HTR-8/SVneo (cell line): ENCODE results near the gene OSCAR.

ENCODE experiments used
- DNase-seq: peaks from one replicate; pipeline ENCODE4 v3.0.0; 2011; ENCODE audit warnings: low spot score, mixed read lengths; ENCODE audit not compliant: insufficient read length
- FAIRE-seq: peaks from 2 replicates; lab custom pipeline; 2011; peaks lifted over from hg19 to GRCh38; lab: Jason Lieb, UNC

Gene OSCAR

GRCh38 chr19:54100561-54100960 is at the start of gene OSCAR:
OSCAR (minus strand) TSS chr19:54100803; CDS start chr19:54100792, 11 bp downstream.
- no peak for DNase-seq
- FAIRE-seq = no peak

GRCh38 chr19:54149021-54149812 is 48.6 kb upstream of the OSCAR start:
- FAIRE-seq (no peak), DNase-seq (no peak)

GRCh38 chr19:54148158-54148557 is 47.6 kb upstream of the OSCAR start:
- FAIRE-seq (no peak), DNase-seq (no peak)

- no peak for DNase-seq
- no peak for FAIRE-seq
These were observed 47.1 kb upstream of the OSCAR start for GRCh38 chr19:54147676-54148075.

GRCh38 chr19:54145541-54146158 is 45.0 kb upstream of the OSCAR start:
- DNase-seq (no peak), FAIRE-seq (no peak)

- DNase-seq = no peak
These were observed 41.7 kb upstream of the OSCAR start for GRCh38 chr19:54142166-54142780.

GRCh38 chr19:54141356-54141755 is 40.8 kb upstream of the OSCAR start:
- FAIRE-seq (no peak), DNase-seq (no peak)

More at GRCh38 chr19:54142166-54142780, 41.7 kb upstream of the OSCAR start:
- FAIRE-seq = no peak

GRCh38 chr19:54138489-54139256 is 38.1 kb upstream of the OSCAR start:
- FAIRE-seq (no peak), DNase-seq (no peak)

GRCh38 chr19:54137699-54138488 is 37.3 kb upstream of the OSCAR start, which contains the start of gene CNOT3:
CNOT3 (plus strand) TSS chr19:54137762; CDS start chr19:54142979, 5,217 bp downstream.
- DNase-seq (no peak), FAIRE-seq (no peak)

GRCh38 chr19:54136864-54137698 is 36.5 kb upstream of the OSCAR start:
- FAIRE-seq (peak; percentile 95), DNase-seq (peak; percentile 99)

GRCh38 chr19:54136086-54136863 is 35.7 kb upstream of the OSCAR start:
- FAIRE-seq (no peak), DNase-seq (peak; percentile 41)

- no peak for FAIRE-seq
- DNase-seq = no peak
These were observed 33.5 kb upstream of the OSCAR start for GRCh38 chr19:54133957-54134590.

GRCh38 chr19:54133312-54133956 is 32.8 kb upstream of the OSCAR start:
- FAIRE-seq = no peak

GRCh38 chr19:54129617-54129996 is 29.0 kb upstream of the OSCAR start:
- DNase-seq = no peak
- FAIRE-seq = no peak

More at GRCh38 chr19:54133312-54133956, 32.8 kb upstream of the OSCAR start:
- DNase-seq = no peak

GRCh38 chr19:54128796-54129616 is 28.4 kb upstream of the OSCAR start:
- FAIRE-seq = no peak
- no peak for DNase-seq

- FAIRE-seq = no peak
- DNase-seq = no peak
These were observed 27.8 kb upstream of the OSCAR start for GRCh38 chr19:54128441-54128725.
